Activated CD8-positive, alpha-beta memory T cell treated with anti-CD3 and anti-CD28 coated beads for 4 hours (primary cell): ENCODE results near the gene THOC6.
"Not testable (repeated sequence)": the region's sequence is repeated elsewhere in the genome, so short reads cannot be mapped to it uniquely, and the experiment has no call there.

ENCODE experiments used
- DNase-seq, 2 donors: peaks; one replicate each; pipeline ENCODE4 v3.0.0-alpha.2; 2020; ENCODE audit warnings: low read depth in 2 of 2

THOC6 gene

GRCh38 chr16:3054965-3055733, 31.3 kb downstream of the THOC6 start:
- no peak for DNase-seq

GRCh38 chr16:3055734-3056115, 31.9 kb downstream of the THOC6 start:
- not testable (repeated sequence) for DNase-seq

GRCh38 chr16:3056336-3057180, 32.7 kb downstream of the THOC6 start:
- DNase-seq = no peak

GRCh38 chr16:3057181-3058138, 33.6 kb downstream of the THOC6 start:
- no peak for DNase-seq

- DNase-seq = no peak
These were observed 34.5 kb downstream of the THOC6 start for GRCh38 chr16:3058139-3059030.

GRCh38 chr16:3059041-3059722, 35.3 kb downstream of the THOC6 start:
- peak; percentile 66 to 74 for DNase-seq

- DNase-seq = no peak
These were observed 35.9 kb downstream of the THOC6 start for GRCh38 chr16:3059723-3060242.

GRCh38 chr16:3060339-3061127, 36.7 kb downstream of the THOC6 start:
- DNase-seq = no peak

GRCh38 chr16:3062553-3062952, 38.7 kb downstream of the THOC6 start:
- DNase-seq = no peak

GRCh38 chr16:3063625-3064386, 40.0 kb downstream of the THOC6 start:
- DNase-seq = no peak

- DNase-seq = peak; percentile 33 to 51
These were observed 41.4 kb downstream of the THOC6 start, which contains the start of gene IL32 for GRCh38 chr16:3065069-3065741. TSS of gene IL32 (plus strand) at chr16:3065640. CDS start at chr16:3065812, 172 bp downstream.

- DNase-seq = no peak
These were observed 42.1 kb downstream of the THOC6 start for GRCh38 chr16:3065742-3066439.

GRCh38 chr16:3066440-3066748, 42.6 kb downstream of the THOC6 start:
- no peak for DNase-seq

GRCh38 chr16:3068487-3068886, 44.7 kb downstream of the THOC6 start:
- no peak for DNase-seq

GRCh38 chr16:3069146-3069545, 45.3 kb downstream of the THOC6 start:
- not testable (repeated sequence) for DNase-seq

GRCh38 chr16:3070608-3071111, 46.8 kb downstream of the THOC6 start:
- DNase-seq = no peak

GRCh38 chr16:3071655-3072054, 47.8 kb downstream of the THOC6 start:
- no peak for DNase-seq
